ENCODE results near the gene GTF3C4.

- TF ChIP-seq, protein P1, sequence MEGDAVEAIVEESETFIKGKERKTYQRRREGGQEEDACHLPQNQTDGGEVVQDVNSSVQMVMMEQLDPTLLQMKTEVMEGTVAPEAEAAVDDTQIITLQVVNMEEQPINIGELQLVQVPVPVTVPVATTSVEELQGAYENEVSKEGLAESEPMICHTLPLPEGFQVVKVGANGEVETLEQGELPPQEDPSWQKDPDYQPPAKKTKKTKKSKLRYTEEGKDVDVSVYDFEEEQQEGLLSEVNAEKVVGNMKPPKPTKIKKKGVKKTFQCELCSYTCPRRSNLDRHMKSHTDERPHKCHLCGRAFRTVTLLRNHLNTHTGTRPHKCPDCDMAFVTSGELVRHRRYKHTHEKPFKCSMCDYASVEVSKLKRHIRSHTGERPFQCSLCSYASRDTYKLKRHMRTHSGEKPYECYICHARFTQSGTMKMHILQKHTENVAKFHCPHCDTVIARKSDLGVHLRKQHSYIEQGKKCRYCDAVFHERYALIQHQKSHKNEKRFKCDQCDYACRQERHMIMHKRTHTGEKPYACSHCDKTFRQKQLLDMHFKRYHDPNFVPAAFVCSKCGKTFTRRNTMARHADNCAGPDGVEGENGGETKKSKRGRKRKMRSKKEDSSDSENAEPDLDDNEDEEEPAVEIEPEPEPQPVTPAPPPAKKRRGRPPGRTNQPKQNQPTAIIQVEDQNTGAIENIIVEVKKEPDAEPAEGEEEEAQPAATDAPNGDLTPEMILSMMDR (IDR thresholded peaks at IDR 0.05; ENCODE audit: insufficient read depth, low read depth, low read length): no peak
- no peak for TF ChIP-seq EZH2 (IDR thresholded peaks at IDR 0.05; ENCODE audit: insufficient read depth, low read length)
Measured at GRCh38 chr9:132679946-132680625, 9.8 kb downstream of the GTF3C4 start.

Data from astrocyte (in vitro differentiated cells and primary cell).